Neuronal stem cell (in vitro differentiated cells): ENCODE measurements around the gene TMEM176B.

ENCODE experiments used
- DNase-seq: peaks from one replicate; pipeline ENCODE4 v3.0.0-alpha.2; 2013; ENCODE audit warnings: low spot score
- H2AFZ ChIP-seq: one replicate; pipeline ENCODE4 v1.6.1; 2013; ENCODE audit warnings: mild to moderate bottlenecking, low read length, inconsistent platforms
- H2AK5ac ChIP-seq: 2 replicates; pipeline ENCODE4 v1.6.1; 2013; ENCODE audit warnings: low read depth, mild to moderate bottlenecking, inconsistent platforms, low read length, moderate library complexity, mixed read lengths
- H2BK120ac ChIP-seq: 2 replicates; pipeline ENCODE4 v1.6.1; 2013; ENCODE audit warnings: low read depth, mild to moderate bottlenecking, inconsistent platforms, low read length, moderate library complexity, mixed read lengths
- H2BK12ac ChIP-seq: one replicate; pipeline ENCODE4 v1.6.1; 2013; ENCODE audit warnings: low read length, inconsistent platforms
- H2BK15ac ChIP-seq: 2 replicates; pipeline ENCODE4 v1.6.1; 2013; ENCODE audit warnings: mild to moderate bottlenecking, low read length, inconsistent platforms, mixed read lengths
- H2BK5ac ChIP-seq: one replicate; pipeline ENCODE4 v1.6.1; 2013; ENCODE audit warnings: inconsistent platforms, mild to moderate bottlenecking, low read length, moderate library complexity
- H3K14ac ChIP-seq: one replicate; pipeline ENCODE4 v1.6.1; 2013; ENCODE audit warnings: low read length, inconsistent platforms
- H3K18ac ChIP-seq: 2 replicates; pipeline ENCODE4 v1.6.1; 2013; ENCODE audit warnings: low read length, inconsistent platforms
- H3K23ac ChIP-seq: 2 replicates; pipeline ENCODE4 v1.6.1; 2013; ENCODE audit warnings: low read depth, mild to moderate bottlenecking, mixed read lengths, low read length, inconsistent platforms; ENCODE audit not compliant: poor library complexity
- H3K27ac ChIP-seq: replicated peaks from 3 replicates; pipeline ENCODE4 v1.5.1; 2013; ENCODE audit warnings: low read length, inconsistent platforms
- H3K27me3 ChIP-seq, 3 experiments: 2 replicates each; pipeline ENCODE4 v1.6.1; 2013; ENCODE audit warnings: low read length in 3 of 3, mild to moderate bottlenecking in 2 of 3, inconsistent platforms in 1 of 3, low read depth in 1 of 3, mixed read lengths in 1 of 3, moderate library complexity in 1 of 3; ENCODE audit not compliant: control insufficient read depth in 3 of 3, insufficient read depth in 3 of 3
- H3K36me3 ChIP-seq, 2 donors: replicated peaks in 1 of 2; 2 replicates each; pipeline ENCODE4 v1.6.1; 2013; ENCODE audit warnings: low read length in 2 of 2; ENCODE audit not compliant: control insufficient read depth in 2 of 2, insufficient read depth in 2 of 2
- H3K4ac ChIP-seq: 2 replicates; pipeline ENCODE4 v1.6.1; 2013; ENCODE audit warnings: inconsistent platforms, mild to moderate bottlenecking, low read length, moderate library complexity
- H3K4me1 ChIP-seq, 2 donors: 1 replicate in 1 of 2; 2 replicates in 1 of 2; pipeline ENCODE4 v1.6.1; 2013; ENCODE audit warnings: low read length in 2 of 2, low read depth in 1 of 2; ENCODE audit not compliant: control insufficient read depth in 2 of 2, insufficient read depth in 1 of 2
- H3K4me2 ChIP-seq: one replicate; pipeline ENCODE4 v1.6.1; 2013; ENCODE audit warnings: mild to moderate bottlenecking, low read length, inconsistent platforms; ENCODE audit not compliant: insufficient read depth, poor library complexity, severe bottlenecking
- H3K4me3 ChIP-seq, 2 donors: 2 replicates each; pipeline ENCODE4 v1.5.1; 2013; ENCODE audit warnings: low read length in 2 of 2, mild to moderate bottlenecking in 2 of 2, inconsistent platforms in 1 of 2, moderate library complexity in 1 of 2
- H3K79me1 ChIP-seq: one replicate; pipeline ENCODE4 v1.6.1; 2013; ENCODE audit warnings: low read depth, mild to moderate bottlenecking, inconsistent platforms, low read length, moderate library complexity
- H3K9ac ChIP-seq: one replicate; pipeline ENCODE4 v1.6.1; 2013; ENCODE audit warnings: mild to moderate bottlenecking, low read depth, low read length, inconsistent platforms; ENCODE audit not compliant: poor library complexity
- H3K9me3 ChIP-seq, 2 donors: replicated peaks in 1 of 2; 2 replicates each; pipeline versions ENCODE3 to v1.6.1; 2013; ENCODE audit warnings: low read length in 2 of 2, mild to moderate bottlenecking in 2 of 2, inconsistent platforms in 1 of 2, low read depth in 1 of 2, mixed read lengths in 1 of 2, moderate library complexity in 1 of 2; ENCODE audit not compliant: control insufficient read depth in 2 of 2, insufficient read depth in 1 of 2
- H4K8ac ChIP-seq: one replicate; pipeline ENCODE4 v1.6.1; 2013; ENCODE audit warnings: low read depth, mild to moderate bottlenecking, inconsistent platforms, low read length, moderate library complexity
- H4K91ac ChIP-seq: one replicate; pipeline ENCODE4 v1.6.1; 2013; ENCODE audit warnings: low read length, low read depth, mild to moderate bottlenecking, inconsistent platforms; ENCODE audit not compliant: poor library complexity
- WGBS, 2 donors: extraction: QIAGEN DNeasy Blood & Tissue Kit; methylation state at CpG; one replicate each; pipeline ENCODE4 v1.1.7; 2013; ENCODE audit warnings: missing lambda C conversion rate in 2 of 2, mixed read lengths in 1 of 2; ENCODE audit not compliant: insufficient read length in 2 of 2, insufficient replicate concordance in 1 of 2; ENCODE audit errors: extremely low coverage in 2 of 2; 5-methylcytosine and 5-hydroxymethylcytosine counted together

The TMEM176B gene

GRCh38 chr7:150820578-150821198 is 20.5 kb upstream of the TMEM176B start:
- Histone ChIP-seq H3K4me1 (peaks cover 0 to 3% of the 10 kb centered on the region in 2 donors), H3K79me1 (no peaks in the 10 kb centered on the region), H3K36me3 (no peaks in the 10 kb centered on the region), H3K23ac (no peak overlapping the region), H3K27ac (no peak overlapping the region), H2BK120ac (no peak overlapping the region), H4K91ac (no peak overlapping the region), H2AFZ (no peak overlapping the region), H3K27me3 (no peaks in the 10 kb centered on the region), H2BK5ac (no peak overlapping the region), H3K4me2 (no peak overlapping the region), H3K9ac (no peak overlapping the region), H2BK15ac (no peak overlapping the region), H3K4me3 (peak overlapping the region in 1 of 2 donors; percentile 44), H3K9me3 (no peaks in the 10 kb centered on the region), H3K4ac (no peak overlapping the region), H3K18ac (peak overlapping the region; percentile 56), H2AK5ac (peak overlapping the region; percentile 4), H4K8ac (no peak overlapping the region), H3K14ac (no peak overlapping the region), H2BK12ac (no peak overlapping the region)
- no peak for DNase-seq
- WGBS, 2 donors = no CpG with 5 or more reads among the region's 7 CpGs

- Histone ChIP-seq H3K14ac (no peak overlapping the region), H3K4me2 (no peak overlapping the region), H3K79me1 (no peaks in the 10 kb centered on the region), H4K91ac (no peak overlapping the region), H3K9ac (no peak overlapping the region), H2AK5ac (no peak overlapping the region), H3K27ac (no peak overlapping the region), H3K9me3 (no peaks in the 10 kb centered on the region), H3K4me1 (peaks cover 0 to 3% of the 10 kb centered on the region in 2 donors), H3K23ac (no peak overlapping the region), H3K18ac (no peak overlapping the region), H2BK120ac (no peak overlapping the region), H3K27me3 (no peaks in the 10 kb centered on the region), H2BK12ac (no peak overlapping the region), H2BK5ac (no peak overlapping the region), H3K36me3 (no peaks in the 10 kb centered on the region), H3K4me3 (no peak overlapping the region), H2BK15ac (no peak overlapping the region), H4K8ac (no peak overlapping the region), H2AFZ (no peak overlapping the region), H3K4ac (no peak overlapping the region)
- WGBS, 2 donors = no CpG with 5 or more reads among the region's 5 CpGs
- no peak for DNase-seq
Measured at GRCh38 chr7:150820148-150820547, 20.0 kb upstream of the TMEM176B start.

GRCh38 chr7:150818971-150819370 is 18.8 kb upstream of the TMEM176B start:
- Histone ChIP-seq H3K9ac (no peak overlapping the region), H3K9me3 (no peaks in the 10 kb centered on the region), H2BK12ac (no peak overlapping the region), H2BK5ac (no peak overlapping the region), H3K14ac (no peak overlapping the region), H2AFZ (no peak overlapping the region), H3K36me3 (no peaks in the 10 kb centered on the region), H2BK15ac (no peak overlapping the region), H3K4ac (no peak overlapping the region), H3K4me3 (no peak overlapping the region), H3K4me2 (no peak overlapping the region), H3K4me1 (peaks cover 0 to 4% of the 10 kb centered on the region in 2 donors), H2BK120ac (no peak overlapping the region), H4K91ac (no peak overlapping the region), H2AK5ac (no peak overlapping the region), H3K18ac (no peak overlapping the region), H3K23ac (no peak overlapping the region), H4K8ac (no peak overlapping the region), H3K27ac (no peak overlapping the region), H3K79me1 (no peaks in the 10 kb centered on the region), H3K27me3 (no peaks in the 10 kb centered on the region)
- WGBS, 2 donors = no CpG with 5 or more reads among the region's 2 CpGs
- DNase-seq = no peak

GRCh38 chr7:150814328-150815001 is 14.3 kb upstream of the TMEM176B start:
- Histone ChIP-seq H2BK5ac (no peak overlapping the region), H3K27me3 (no peaks in the 10 kb centered on the region), H3K9me3 (no peaks in the 10 kb centered on the region), H2BK12ac (no peak overlapping the region), H2BK15ac (no peak overlapping the region), H3K9ac (no peak overlapping the region), H3K23ac (no peak overlapping the region), H2AFZ (no peak overlapping the region), H3K4me3 (no peak overlapping the region), H3K4me1 (peaks cover 0 to 1% of the 10 kb centered on the region in 2 donors), H3K4ac (no peak overlapping the region), H2BK120ac (no peak overlapping the region), H3K79me1 (no peaks in the 10 kb centered on the region), H3K14ac (no peak overlapping the region), H3K18ac (no peak overlapping the region), H3K27ac (peak overlapping the region; percentile 59), H4K91ac (no peak overlapping the region), H4K8ac (no peak overlapping the region), H3K36me3 (no peaks in the 10 kb centered on the region), H2AK5ac (no peak overlapping the region), H3K4me2 (no peak overlapping the region)
- WGBS, 2 donors = no CpG with 5 or more reads among the region's 7 CpGs
- DNase-seq = no peak
